Mucosa of gallbladder (tissue), 1 donor: Measurements from ENCODE around the gene FNDC7. TPM values are rescaled to one million over a fixed set of nuclear protein-coding genes. Genes with fewer than 3 reads are reported as not detected.
"Not testable (repeated sequence)": the region's sequence is repeated elsewhere in the genome, so short reads cannot be mapped to it uniquely, and the experiment has no call there.

Experiments used
- DNase-seq: peaks from one replicate; pipeline ENCODE4 v3.0.0-alpha.2; 2020; ENCODE audit warnings: low spot score
- total RNA-seq: library from RNA; stranded (reverse); gene quantifications from one replicate; pipeline ENCODE4 v1.2.1, GENCODE V29; 2021
- donor health status: DM: no; HTN: no; CAD: no.

Gene FNDC7
- total RNA-seq, 1 donor from 2014 or later, result not detected

GRCh38 chr1:108699375-108700332 lies 13.1 kb upstream of the FNDC7 start:
- DNase-seq, result no peak

- DNase-seq, result no peak
Observed at GRCh38 chr1:108701176-108701849, 11.4 kb upstream of the FNDC7 start.

- DNase-seq, result not testable (repeated sequence)
Observed at GRCh38 chr1:108702109-108702508, 10.6 kb upstream of the FNDC7 start.

DNA sequence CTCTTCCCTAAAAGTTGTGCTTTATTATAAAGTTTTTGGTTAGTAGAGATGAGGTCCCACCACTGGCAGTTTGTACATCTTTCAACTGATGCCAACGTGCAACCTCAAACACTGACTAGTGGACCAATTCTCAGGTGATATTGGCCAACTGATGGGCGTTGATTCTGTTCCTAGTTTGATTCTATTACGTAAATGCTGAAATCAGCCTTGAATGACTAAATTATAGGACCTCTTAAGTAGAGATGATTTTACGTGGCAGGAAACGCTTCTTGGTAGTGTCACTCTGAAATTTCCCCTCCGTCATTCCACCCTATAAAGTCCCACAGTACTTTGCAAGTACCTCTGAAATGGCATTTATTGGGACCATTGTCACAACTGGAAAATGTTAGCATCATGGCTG lies 8.8 kb upstream of the FNDC7 start:
- DNase-seq, result no peak

DNA sequence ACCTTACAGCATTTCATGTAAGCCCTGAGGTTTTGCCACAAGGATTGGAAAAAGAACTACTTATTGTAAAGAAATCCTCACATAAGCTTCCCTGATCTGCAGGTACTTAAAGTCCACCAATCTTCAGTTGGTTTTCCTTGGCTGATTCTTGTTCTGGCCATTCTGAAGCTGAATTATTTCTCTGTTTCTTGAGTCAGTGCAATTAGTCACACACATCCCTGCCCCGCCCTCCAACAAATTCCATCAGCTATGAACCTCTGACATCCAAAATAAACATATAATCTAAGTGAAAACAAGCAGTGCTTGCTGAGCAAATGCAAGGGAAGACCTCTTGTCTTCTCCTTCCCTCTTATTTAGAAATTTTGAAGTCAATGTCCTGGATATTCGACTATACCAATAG lies 8.2 kb upstream of the FNDC7 start:
- no peak for DNase-seq

- DNase-seq, result no peak
Observed at GRCh38 chr1:108706643-108707042, 6.1 kb upstream of the FNDC7 start.

GRCh38 chr1:108708691-108709660 lies 3.7 kb upstream of the FNDC7 start:
- DNase-seq, result no peak

GRCh38 chr1:108715932-108716331 lies 3.2 kb downstream of the FNDC7 start:
- no peak for DNase-seq

GRCh38 chr1:108716437-108717230 lies 3.9 kb downstream of the FNDC7 start:
- DNase-seq, result no peak

DNA sequence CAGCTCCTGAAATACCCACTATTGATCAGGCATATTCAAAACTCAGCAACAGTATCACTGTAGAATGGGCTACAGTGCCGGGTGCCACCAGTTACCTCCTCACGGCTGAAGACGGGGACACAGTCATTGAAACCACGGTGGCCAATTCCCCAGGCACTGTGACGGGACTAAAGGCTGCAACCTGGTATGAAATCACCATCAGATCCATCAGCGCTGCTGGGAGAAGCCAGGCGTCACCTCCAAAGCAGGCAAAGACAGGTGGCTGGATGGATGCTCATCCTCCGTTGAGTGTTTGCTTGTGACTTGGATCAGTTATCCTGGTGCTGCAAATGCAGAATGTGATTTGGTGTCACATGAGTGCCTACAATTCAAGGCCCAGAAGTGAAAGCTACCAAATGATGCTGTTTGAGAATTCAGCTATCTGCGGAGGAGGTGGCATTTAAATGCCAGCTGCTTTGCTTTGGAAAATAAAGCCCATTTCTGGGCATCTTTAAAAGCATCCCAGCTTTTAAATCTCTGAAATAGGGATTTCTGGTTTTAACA lies 5.1 kb downstream of the FNDC7 start:
- no peak for DNase-seq

- DNase-seq, result no peak
Observed at GRCh38 chr1:108718927-108719655, 6.4 kb downstream of the FNDC7 start.

DNA sequence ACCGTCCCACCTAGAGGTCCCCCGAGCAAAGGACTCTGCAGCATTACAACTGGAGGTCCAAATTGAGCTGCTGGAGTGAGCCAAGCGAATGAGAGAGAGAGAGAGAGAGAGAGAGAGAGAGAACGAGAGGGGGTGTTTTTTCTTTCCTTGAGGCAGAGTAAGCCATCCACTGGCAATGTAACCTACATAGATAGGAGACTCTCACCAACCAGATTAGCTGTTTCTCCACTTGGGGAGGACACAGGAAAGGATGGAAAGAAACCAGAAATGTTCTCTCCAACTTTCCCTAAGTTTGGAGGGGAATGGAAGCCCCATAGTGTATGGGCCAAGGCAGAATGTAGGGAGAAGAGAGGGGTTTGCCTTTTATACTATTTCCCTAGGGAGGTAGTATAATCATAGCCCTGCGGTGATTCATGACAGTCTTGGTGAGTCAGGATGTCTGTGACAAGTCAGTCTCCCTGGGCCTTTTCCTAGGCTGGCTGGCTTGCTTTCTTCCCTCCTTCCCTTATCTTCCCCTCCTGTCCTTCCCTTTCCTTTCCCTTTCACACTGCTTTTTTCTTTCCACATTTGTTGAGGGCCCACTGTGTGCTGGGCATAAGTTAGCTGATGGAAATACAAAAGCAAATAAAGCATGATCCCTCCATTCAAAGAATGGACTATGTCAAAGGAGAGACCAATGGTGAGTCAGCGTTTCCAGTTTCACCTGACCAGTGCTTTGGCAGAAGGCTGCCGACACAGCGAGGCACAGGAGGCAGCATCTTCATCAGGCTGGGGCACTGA lies 7.1 kb downstream of the FNDC7 start:
- no peak for DNase-seq

GRCh38 chr1:108722292-108722691 lies 9.6 kb downstream of the FNDC7 start:
- no peak for DNase-seq

- peak; percentile 43 for DNase-seq
Observed at GRCh38 chr1:108725906-108726305, 13.2 kb downstream of the FNDC7 start.

DNA sequence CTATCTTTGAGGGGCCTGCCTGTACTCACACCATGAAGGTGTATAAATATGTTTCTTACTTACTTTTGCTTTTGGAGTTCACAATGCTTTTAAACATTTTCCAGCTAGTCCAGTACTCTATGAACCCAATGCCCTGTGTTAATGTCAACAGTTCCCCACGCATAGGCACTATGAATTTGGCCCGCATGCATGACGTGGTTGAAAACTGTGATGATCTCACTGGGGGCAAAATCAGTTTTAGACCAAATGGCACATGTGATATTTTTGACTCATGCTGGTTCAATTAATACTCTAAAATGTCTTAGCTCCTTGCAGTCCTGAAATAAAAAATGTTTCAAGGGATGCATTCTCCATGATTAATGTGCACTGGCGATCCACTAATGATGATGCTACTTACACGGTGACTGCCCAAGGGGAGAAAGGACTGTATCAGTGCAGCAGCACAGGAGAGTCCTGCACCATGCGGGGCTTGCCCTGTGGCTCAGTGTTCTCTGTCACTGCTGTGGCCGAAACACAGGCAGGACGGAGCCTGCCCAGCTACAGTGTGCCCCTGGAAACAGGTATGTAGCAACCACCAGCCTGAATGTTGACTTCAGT lies 15.7 kb downstream of the FNDC7 start:
- DNase-seq, result no peak

- no peak for DNase-seq
Observed at GRCh38 chr1:108729481-108729880, 16.8 kb downstream of the FNDC7 start.

DNA sequence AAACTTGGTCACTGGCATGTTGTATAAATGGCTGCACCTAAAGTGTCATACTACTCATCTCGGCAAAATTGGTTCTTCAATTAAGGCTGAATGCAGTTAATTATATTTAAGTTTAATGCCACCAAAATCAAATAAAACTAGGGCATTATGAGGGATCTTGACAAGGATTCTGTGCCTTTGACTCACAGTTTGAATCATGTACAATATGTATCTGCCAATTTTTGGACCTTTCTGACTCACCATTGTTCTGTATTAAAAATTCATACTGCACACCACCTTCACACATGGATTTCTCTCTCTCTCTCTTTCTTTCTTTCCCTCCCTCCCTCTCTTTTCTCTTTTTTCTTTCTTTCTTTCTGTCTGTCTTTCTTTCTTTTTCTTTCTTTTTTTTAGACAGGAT lies 19.7 kb downstream of the FNDC7 start:
- DNase-seq, result no peak

DNA sequence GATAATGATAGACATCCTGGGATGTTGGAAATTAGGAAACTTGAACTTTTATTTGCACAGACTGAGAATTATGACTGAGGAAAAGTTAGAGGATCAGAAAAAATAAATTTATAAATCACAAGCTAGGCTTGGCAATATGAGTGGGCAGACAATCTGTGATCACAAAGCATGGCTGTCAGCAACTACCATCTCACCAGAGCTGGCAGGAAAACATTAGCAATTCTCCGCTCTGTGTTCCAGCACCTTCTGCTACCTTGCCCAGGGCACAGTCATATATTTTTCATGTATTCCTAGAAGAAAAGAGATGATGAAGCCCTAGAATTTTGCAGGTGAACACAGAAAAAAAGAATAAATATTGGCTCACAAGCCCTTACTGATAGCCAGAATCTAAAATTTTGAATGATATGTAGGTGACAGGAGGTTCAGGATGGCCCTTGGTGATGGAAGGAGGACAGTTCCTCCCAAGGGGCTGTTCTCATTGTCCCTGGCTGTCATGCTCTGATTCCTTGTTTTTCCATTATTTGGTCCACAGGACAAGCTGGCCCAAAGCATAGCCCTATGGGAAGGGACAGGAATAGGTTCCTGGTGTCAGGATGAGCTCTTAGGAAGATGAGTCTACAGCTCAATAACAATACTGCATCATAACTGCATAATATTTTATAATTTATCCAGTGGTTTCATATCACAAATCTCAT lies 21.6 kb downstream of the FNDC7 start:
- DNase-seq, result no peak
